Measurements from ENCODE around the gene MKLN1. TPM values are rescaled to one million over a fixed set of nuclear protein-coding genes. Genes with fewer than 3 reads are reported as not detected.
"Not testable (repeated sequence)": the region's sequence is repeated elsewhere in the genome, so short reads cannot be mapped to it uniquely, and the experiment has no call there.

Gene MKLN1
- total RNA-seq, 1 experiment from 2014 or later = 48.5 TPM

GRCh38 chr7:131425992-131426391 is 98.3 kb downstream of the MKLN1 start:
- Histone ChIP-seq H3K27ac (ENCODE audit: low read depth, low read length) (no peak overlapping the region), H3K4me1 (ENCODE audit: control insufficient read depth in 1 of 2, insufficient read depth in 2 of 2, low read length in 2 of 2) (no peaks in the 10 kb centered on the region; a peak in 1 of 4 replicates), H3K4me2 (ENCODE audit: low read length) (no peak overlapping the region), H3K27me3 (ENCODE audit: insufficient read depth, low read length) (no peaks in the 10 kb centered on the region), H3K9ac (ENCODE audit: low read length) (no peak overlapping the region), H3K9me3 (ENCODE audit: control insufficient read depth in 1 of 2, insufficient read depth in 1 of 2, low read depth in 1 of 2, low read length in 2 of 2) (no peaks in the 10 kb centered on the region), H3K4me3 (replicated peaks in 1 of 2; ENCODE audit: low read depth in 1 of 2, low read length in 2 of 2) (no peak overlapping the region), H3K36me3 (ENCODE audit: control insufficient read depth in 1 of 2, insufficient read depth in 2 of 2, low read length in 2 of 2) (0 out of 4 replicates have a peak, but pooled peaks cover 0 to 7% of the 10 kb centered on the region in 2 experiments), H2AFZ (ENCODE audit: low read depth, low read length, poor library complexity, severe bottlenecking) (no peak overlapping the region), H3K9me2 (ENCODE audit: insufficient read depth) (no peaks in the 10 kb centered on the region), H3K79me2 (ENCODE audit: insufficient read depth, low read length) (peaks cover 31% of the 10 kb centered on the region), H4K20me1 (ENCODE audit: insufficient read depth) (no peaks in the 10 kb centered on the region; the same call in 1 of the 2 replicates)
- intact Hi-C loops (cut with micrococcal nuclease) = no loop called here
- TF ChIP-seq ZFX (IDR thresholded peaks at IDR 0.05) = no peak
- no peak for TF ChIP-seq CBX3 (IDR thresholded peaks at IDR 0.05; ENCODE audit: low read depth)
- TF ChIP-seq EZH2 (IDR thresholded peaks at IDR 0.05) = no peak
- TF ChIP-seq REST (IDR thresholded peaks at IDR 0.05; ENCODE audit: low read depth) = no peak
- no peak for TF ChIP-seq CEBPB (IDR thresholded peaks at IDR 0.05; ENCODE audit: low read depth)
- ATAC-seq (no peak), DNase-seq (ENCODE audit: low read depth, low spot score) (no peak)
- ChIA-PET POLR2A (no interaction called here), RAD21 (ENCODE audit: low non-redundant PET in 1 of 2, low total read pairs in 2 of 2, uncharacterized antibody in 2 of 2, unreplicated experiment in 2 of 2) (no interaction called here), CTCF (no interaction called here)
- BruUV-seq (replicated peaks) = no TSS peak

- POLR2A ChIA-PET; BruUV-seq (replicated peaks); H3K4me1 ChIP-seq (ENCODE audit: control insufficient read depth in 1 of 2, insufficient read depth in 2 of 2, low read length in 2 of 2); H3K27ac ChIP-seq (ENCODE audit: low read depth, low read length); H2AFZ ChIP-seq (ENCODE audit: low read depth, low read length, poor library complexity, severe bottlenecking); H3K9me3 ChIP-seq (ENCODE audit: control insufficient read depth in 1 of 2, insufficient read depth in 1 of 2, low read depth in 1 of 2, low read length in 2 of 2); CTCF ChIA-PET; H3K4me3 ChIP-seq (replicated peaks in 1 of 2; ENCODE audit: low read depth in 1 of 2, low read length in 2 of 2); H3K36me3 ChIP-seq (ENCODE audit: control insufficient read depth in 1 of 2, insufficient read depth in 2 of 2, low read length in 2 of 2); H3K4me2 ChIP-seq (ENCODE audit: low read length); ATAC-seq; intact Hi-C loops (cut with micrococcal nuclease); H3K9ac ChIP-seq (ENCODE audit: low read length); H3K9me2 ChIP-seq (ENCODE audit: insufficient read depth); DNase-seq (ENCODE audit: low read depth, low spot score); H3K27me3 ChIP-seq (ENCODE audit: insufficient read depth, low read length); RAD21 ChIA-PET (ENCODE audit: low non-redundant PET in 1 of 2, low total read pairs in 2 of 2, uncharacterized antibody in 2 of 2, unreplicated experiment in 2 of 2); H4K20me1 ChIP-seq (ENCODE audit: insufficient read depth): not testable (repeated sequence)
- peaks cover 20% of the 10 kb centered on the region; the same call in 1 of the 2 replicates for H3K79me2 ChIP-seq (ENCODE audit: insufficient read depth, low read length)
These were observed 103.2 kb downstream of the MKLN1 start for GRCh38 chr7:131430826-131431225.

All from HCT116 (cell line).